CD4-positive, alpha-beta T cell treated with Interleukin-4 for 1 hour (primary cell): ENCODE results near the gene AGTRAP.

ENCODE experiments used
- DNase-seq, 2 donors: peaks; one replicate each; pipeline ENCODE4 v3.0.0-alpha.2; 2020 to 2022

Gene AGTRAP

GRCh38 chr1:11784993-11785769, 49.2 kb downstream of the AGTRAP start:
- peak; percentile 39 to 53 for DNase-seq

DNA sequence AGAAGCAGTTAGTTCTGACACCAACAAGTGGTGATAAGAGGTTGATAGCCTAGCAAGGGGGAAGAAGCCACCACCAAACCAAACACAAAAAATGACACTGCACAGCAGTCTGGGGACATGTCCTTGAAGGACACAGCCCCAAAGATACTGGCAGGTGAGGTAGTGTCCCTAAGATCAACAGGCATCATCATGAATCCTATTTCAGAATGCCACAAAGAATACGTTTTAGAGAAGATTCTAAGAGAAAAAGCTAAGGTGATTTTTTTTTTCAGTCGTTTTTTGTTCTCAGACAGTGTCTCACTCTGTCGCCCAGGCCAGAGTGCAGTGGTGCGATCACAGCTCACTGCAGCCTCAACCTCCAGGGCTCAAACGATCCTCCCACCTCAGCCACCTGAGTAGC, 50.2 kb downstream of the AGTRAP start:
- DNase-seq, result no peak

- DNase-seq, result no peak
These were observed 51.4 kb downstream of the AGTRAP start for GRCh38 chr1:11787251-11787803.

DNA sequence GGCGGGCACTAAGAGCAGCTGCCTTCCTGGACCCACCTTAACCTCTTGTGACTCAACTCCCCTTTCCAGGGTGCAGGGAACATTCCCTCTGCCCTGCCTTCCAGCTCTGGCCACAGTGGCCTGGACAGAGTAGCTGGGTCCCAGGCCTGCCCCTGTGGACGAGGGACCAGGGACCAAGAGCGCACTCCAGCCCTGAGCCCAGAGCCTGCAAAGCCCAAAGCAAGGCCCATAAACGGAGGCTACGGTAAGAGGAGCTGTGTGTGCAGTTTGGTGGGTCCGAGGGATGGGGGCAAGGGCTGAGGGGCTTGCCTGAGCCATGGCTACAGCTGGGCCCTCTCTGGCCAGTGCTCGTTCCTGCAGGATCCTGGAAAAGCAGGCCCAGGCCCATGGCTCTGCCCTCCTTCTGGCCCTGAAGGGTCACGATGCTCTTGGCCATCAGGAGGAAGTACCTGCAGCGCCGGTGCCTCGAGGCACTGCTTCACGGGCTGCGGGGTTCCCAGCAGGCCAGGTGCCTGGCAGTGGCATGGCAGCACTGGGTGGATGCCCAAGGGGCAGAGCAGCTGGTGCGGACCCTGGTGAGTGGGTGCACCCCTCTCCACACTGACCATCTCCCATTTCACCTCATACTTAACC, 52.0 kb downstream of the AGTRAP start:
- no peak for DNase-seq

GRCh38 chr1:11788549-11789053, 52.7 kb downstream of the AGTRAP start:
- no peak for DNase-seq

DNA sequence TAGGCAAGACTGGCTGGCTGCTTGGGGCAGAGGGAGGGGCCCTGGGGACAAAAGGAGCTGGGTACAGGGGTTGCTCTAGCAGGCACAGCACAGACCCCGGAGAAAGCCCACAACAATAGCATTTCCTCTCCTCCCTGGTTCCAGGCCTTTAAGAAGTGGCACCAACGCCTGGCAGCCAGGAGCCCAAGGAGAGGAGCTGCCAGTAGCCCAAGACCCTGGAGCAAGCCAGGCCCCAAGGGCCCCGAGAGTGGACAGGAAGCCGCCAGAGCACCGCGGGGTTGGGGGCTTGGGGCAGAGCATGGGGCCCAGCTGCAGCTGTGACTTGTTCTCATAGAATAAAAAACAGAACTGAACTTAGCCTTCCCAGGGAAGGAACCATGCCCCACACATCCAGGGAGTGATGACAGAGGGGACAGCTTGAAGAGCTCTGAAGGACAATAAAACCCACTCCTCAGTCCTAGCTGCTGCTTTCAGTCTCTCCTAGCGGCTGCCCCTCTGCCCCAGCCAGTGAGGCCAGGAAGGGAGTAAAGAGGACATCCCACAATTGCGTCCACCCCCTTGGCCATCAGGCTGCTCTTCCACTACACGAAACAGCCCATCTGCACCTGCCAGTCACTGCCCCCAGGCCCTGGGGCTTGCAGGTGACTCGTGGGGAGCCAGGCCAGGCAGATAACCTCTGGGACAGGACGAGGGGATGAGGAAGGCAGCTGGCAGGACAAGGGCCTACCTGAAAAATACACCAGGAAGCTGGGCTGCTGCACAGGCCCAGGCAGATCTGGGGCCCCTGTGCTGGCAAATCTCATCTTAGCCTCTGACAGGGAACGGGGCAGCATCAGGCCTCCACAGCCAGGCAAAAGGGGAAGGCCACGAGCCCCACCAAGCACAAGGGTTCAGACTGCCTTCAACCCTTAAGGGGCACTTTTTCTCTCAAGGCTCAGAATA, 53.5 kb downstream of the AGTRAP start:
- DNase-seq, result no peak

- DNase-seq, result no peak
These were observed 54.4 kb downstream of the AGTRAP start for GRCh38 chr1:11790101-11790879.

DNA sequence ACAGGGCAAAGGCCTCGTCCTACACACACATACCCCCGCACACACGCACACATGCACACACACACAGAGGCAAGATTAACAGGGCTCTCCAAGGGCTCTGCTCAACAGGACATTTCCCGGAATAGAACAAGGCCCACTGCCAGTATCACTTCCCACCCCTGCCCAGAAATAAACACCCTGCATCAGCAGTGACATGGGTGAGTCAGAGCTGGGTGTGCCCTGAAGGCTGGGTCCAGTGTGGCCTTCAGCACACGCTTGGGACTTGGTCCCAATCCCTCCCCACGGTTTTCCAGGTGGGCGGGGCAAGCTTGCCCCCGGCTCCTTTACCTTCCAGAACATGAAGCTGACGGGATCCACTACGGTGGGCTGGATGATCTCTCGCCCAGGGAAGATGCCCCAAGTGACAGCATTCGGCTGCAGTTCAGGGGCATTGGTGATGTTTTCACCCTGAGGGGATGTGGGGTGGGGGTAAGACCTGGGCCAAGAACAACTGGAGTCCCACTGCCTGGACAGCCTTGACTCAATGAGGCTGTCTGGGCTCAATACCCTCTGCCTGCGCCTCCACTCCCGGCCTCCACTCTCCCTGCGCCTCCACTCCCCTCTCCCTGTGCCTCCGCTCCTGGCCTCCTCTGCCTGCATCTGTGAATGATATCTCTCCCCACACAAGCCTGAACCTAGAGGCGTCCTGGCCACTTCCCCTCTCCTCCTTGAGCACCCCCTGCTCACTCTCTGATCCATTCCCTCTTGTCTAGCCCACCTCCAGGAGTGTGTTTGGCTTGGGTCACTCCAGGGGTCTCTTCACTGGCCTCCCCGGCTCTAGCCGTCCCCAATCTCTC, 55.2 kb downstream of the AGTRAP start:
- peak; percentile 22 to 80 for DNase-seq

DNA sequence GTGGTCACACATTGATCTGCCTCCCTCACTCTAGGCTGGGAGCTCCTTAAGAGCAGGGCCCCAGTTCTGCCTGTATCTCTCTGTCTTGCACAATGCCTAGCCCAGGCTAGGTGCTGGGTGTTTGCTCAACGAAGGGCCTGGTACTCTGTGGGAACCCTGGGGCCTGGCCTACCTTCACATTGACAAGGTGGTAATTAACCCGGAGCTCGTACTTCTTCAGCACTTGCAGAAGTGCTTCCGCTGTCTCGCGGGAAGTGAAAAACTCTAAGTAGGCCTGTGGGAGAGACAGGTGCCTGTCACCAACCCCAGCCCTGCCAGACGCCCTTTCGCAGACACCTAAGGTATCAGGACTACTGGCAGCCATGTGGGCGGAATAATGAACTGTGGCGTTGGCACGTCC, 56.2 kb downstream of the AGTRAP start:
- no peak for DNase-seq

GRCh38 chr1:11793819-11794218, 57.9 kb downstream of the AGTRAP start:
- DNase-seq, result no peak

- DNase-seq, result no peak
These were observed 58.7 kb downstream of the AGTRAP start for GRCh38 chr1:11794446-11795237.

GRCh38 chr1:11795238-11795890, 59.4 kb downstream of the AGTRAP start:
- no peak for DNase-seq

- no peak for DNase-seq
These were observed 60.3 kb downstream of the AGTRAP start for GRCh38 chr1:11796036-11796828.

- DNase-seq, result no peak
These were observed 61.7 kb downstream of the AGTRAP start for GRCh38 chr1:11797525-11798216.

DNA sequence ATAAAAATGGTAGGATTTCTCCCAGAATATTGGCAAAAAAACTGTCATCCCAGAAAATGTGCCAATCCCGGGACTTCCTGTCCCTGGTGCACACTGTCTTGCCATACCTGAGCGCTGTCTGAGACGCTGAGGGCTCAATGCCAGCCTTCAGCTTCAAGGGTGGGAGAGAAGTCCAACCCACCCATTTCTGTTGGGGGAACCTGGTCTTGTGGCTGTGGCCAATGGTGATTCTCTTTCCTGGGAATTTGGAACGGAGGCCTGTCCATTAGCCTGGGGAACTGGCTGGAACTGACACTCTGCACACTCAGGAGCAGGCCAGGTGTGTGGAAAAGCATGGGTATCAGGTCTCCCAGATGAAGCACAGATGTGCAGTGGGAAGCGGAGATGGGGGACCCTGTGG, 63.2 kb downstream of the AGTRAP start:
- no peak for DNase-seq

DNA sequence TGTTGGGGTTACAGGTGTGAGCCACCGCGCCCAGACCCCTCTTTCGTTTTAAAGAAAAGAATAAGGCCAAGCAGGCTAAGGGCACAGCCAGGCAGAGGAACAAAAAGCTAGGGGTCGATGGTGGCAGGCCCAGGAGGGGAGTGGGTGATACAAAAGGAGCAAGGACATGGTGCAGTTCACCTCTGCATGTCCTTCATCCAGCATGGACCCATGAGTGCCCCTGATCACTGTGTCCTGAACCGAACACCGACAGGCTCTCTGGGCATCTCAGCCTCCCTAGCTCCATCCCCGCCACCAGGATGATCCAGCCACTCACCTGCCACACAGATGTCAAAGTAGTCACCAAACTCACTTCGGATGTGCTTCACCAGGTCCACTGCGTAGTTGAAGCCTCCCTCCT, 64.0 kb downstream of the AGTRAP start:
- no peak for DNase-seq

DNA sequence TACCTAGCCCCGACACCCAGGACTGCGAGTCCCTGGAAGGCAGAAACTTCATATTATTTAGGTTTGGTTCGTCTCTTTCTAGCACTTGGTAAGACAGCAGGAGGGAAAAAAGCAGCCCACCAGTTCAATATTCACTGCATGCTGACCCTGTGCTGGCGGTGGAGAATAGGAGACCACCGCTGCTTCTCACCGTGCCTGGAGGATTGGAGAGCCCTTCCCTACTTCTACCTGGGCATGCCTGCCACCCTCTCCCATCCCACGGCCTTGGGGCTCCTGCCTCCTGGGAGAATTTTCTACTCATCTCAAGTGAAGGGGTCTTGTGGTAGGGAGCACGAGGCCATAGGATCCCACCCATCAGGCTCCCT, 64.4 kb downstream of the AGTRAP start:
- no peak for DNase-seq
